ENCODE results near the gene SLC5A1. TPM values are rescaled to one million over a fixed set of nuclear protein-coding genes. Genes with fewer than 3 reads are reported as not detected.
A peak's percentile ranks its signal among the peaks of the same experiment; 100 is the strongest.

SLC5A1 gene
- total RNA-seq, 4 donors from 2014 or later: 0.38 to 20.6 (median 11.3) TPM

DNA sequence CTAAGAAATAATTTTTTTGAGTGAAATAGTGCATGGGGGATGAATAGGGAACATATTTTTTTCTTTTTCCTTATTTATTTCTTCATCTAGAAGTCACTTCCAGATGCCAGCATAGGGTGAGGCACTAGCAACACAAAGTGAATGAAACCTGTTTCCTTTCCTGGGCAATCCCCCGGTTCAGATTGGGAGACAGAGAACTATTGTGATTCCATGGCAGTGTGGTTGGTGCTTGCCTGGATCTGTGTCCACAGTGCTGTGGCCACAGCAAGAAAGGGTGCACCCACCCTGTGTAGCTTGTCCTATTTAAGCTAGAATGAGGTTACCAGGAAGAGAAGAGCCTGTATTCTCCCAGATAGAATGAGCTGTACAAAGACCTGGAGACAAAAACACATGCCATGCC, 57.6 kb downstream of the SLC5A1 start:
- Histone ChIP-seq H3K9me3 (no peaks in the 10 kb centered on the region), H3K4me1 (no peaks in the 10 kb centered on the region), H3K27me3 (peaks cover 0 to 27% (median 0%) of the 10 kb centered on the region in 4 donors), H3K36me3 (no peaks in the 10 kb centered on the region), H3K4me3 (no peak overlapping the region), H3K27ac (no peak overlapping the region)
- TF ChIP-seq, protein P1, sequence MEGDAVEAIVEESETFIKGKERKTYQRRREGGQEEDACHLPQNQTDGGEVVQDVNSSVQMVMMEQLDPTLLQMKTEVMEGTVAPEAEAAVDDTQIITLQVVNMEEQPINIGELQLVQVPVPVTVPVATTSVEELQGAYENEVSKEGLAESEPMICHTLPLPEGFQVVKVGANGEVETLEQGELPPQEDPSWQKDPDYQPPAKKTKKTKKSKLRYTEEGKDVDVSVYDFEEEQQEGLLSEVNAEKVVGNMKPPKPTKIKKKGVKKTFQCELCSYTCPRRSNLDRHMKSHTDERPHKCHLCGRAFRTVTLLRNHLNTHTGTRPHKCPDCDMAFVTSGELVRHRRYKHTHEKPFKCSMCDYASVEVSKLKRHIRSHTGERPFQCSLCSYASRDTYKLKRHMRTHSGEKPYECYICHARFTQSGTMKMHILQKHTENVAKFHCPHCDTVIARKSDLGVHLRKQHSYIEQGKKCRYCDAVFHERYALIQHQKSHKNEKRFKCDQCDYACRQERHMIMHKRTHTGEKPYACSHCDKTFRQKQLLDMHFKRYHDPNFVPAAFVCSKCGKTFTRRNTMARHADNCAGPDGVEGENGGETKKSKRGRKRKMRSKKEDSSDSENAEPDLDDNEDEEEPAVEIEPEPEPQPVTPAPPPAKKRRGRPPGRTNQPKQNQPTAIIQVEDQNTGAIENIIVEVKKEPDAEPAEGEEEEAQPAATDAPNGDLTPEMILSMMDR (IDR thresholded peaks at IDR 0.05): no peak
- TF ChIP-seq POLR2A (IDR thresholded peaks at IDR 0.05): no peak
- 15 to 25% methylated on average over 1 of the region's 1 CpG for WGBS, 2 donors
- intact Hi-C loops (cut with DNase I): no loop called here
- DNase-seq: no peak

DNA sequence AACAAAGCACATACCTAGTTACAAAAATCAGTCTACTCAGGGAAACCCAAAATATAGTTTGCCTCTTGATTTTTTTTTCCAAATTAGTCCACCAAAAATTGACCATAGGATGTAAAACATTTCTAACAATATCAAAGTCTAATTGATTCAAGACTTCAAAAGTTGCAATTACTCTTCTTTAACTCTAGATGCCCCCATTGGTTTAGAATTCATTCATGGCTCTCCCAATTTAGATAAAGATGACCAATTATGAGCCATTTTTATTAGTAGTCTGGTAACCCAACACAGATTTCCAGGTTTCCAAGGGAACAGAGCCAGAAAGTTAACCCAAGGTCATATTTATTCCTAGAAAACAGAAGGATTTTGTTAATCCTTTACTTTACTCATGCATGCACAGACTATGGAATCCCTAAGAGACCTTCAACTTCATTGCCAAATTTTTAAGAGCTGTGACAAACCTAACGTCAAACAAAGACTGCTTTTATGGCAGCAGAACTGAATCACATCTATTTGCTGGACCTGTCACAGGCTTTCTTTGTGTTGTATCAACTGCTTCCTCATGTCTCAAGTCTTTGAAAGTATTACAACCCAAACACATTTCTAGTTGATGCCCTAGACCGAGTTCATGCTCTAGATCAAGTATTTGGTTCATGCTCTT, 60.7 kb downstream of the SLC5A1 start:
- intact Hi-C loops (cut with DNase I): no loop called here
- 0 to 28% methylated on average over 2 of the region's 2 CpGs for WGBS, 2 donors
- Histone ChIP-seq H3K27me3 (peaks cover 0 to 43% (median 0%) of the 10 kb centered on the region in 4 donors), H3K27ac (no peak overlapping the region), H3K9me3 (no peaks in the 10 kb centered on the region), H3K4me1 (no peaks in the 10 kb centered on the region), H3K4me3 (no peak overlapping the region), H3K36me3 (no peaks in the 10 kb centered on the region)
- TF ChIP-seq, protein P1 (IDR thresholded peaks at IDR 0.05): peak in 3 of 6 experiments; percentile 14 to 46 (median 23)
- no peak for TF ChIP-seq POLR2A (IDR thresholded peaks at IDR 0.05)
- no peak for DNase-seq

GRCh38 chr22:32106930-32107329, 63.9 kb downstream of the SLC5A1 start:
- TF ChIP-seq, protein P1 (IDR thresholded peaks at IDR 0.05): no peak
- no peak for TF ChIP-seq POLR2A (IDR thresholded peaks at IDR 0.05)
- WGBS, 2 donors: 0% methylated on average over 1 of the region's 1 CpG
- peaks cover 0 to 55% (median 2%) of the 10 kb centered on the region in 4 donors for H3K27me3 ChIP-seq
- intact Hi-C loops (cut with DNase I): no loop called here
- no peaks in the 10 kb centered on the region for H3K9me3 ChIP-seq
- no peaks in the 10 kb centered on the region for H3K36me3 ChIP-seq
- DNase-seq: no peak
- no peak overlapping the region for H3K4me3 ChIP-seq
- no peaks in the 10 kb centered on the region for H3K4me1 ChIP-seq
- no peak overlapping the region for H3K27ac ChIP-seq

DNA sequence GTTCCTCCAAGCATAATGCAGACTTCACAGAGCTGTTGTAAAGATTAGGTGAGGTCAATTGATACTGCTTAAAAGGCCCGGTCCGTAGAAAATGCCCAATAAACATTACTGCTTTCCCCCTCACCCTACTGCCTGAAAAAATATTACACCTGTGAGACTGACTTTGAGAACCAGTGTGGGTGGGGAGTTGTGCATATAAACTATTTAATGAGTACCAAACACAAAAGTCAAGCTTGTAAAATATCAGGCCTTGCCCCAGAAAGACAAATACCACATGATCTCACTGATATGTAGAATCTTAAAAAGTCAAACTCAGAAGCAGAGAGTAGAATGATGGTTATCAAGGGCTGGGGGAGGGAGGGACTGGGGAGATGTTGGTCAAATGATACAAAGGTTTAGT, 69.3 kb downstream of the SLC5A1 start:
- no peak for DNase-seq
- intact Hi-C loops (cut with DNase I): no loop called here
- TF ChIP-seq, protein P1 (IDR thresholded peaks at IDR 0.05): no peak
- no peak for TF ChIP-seq POLR2A (IDR thresholded peaks at IDR 0.05)
- Histone ChIP-seq H3K4me3 (no peak overlapping the region), H3K4me1 (no peaks in the 10 kb centered on the region), H3K27ac (no peak overlapping the region), H3K9me3 (no peaks in the 10 kb centered on the region), H3K36me3 (no peaks in the 10 kb centered on the region), H3K27me3 (peaks cover 0 to 33% (median 2%) of the 10 kb centered on the region in 4 donors)
- WGBS, 2 donors: 36 to 78% methylated on average over 2 of the region's 2 CpGs

DNA sequence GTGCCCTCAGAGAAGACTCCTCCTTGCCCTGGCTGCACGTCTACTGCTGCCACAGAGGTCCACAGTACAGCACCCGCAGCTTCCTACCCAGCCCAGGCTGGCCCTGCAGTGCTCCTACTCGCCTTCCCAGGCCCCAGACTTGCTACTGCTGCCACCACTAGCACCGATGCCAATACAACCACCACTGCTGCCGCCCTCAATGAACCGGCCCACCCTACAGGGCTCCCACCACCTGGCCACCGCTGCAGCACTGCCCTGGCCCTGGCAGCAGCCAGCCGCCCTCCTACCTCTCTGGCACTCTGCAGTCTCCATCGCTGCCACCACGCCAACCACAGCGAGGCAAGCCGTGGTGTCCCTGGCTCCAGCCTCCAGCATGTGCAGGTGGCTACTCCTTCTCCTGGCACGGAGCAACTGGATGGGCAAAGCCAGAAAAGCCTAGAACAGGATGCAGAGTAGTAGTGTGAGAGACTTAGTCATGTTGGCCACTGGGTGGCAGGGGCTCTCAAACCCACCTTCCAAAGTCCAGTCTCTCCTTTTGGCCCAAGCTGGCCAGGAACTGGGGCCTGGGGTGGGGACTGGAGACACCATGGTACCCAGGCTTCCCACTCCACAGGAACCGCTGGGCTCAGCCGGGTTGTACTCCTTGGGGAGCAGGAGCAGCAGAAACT, 76.6 kb downstream of the SLC5A1 start:
- no peak overlapping the region for H3K27ac ChIP-seq
- no peaks in the 10 kb centered on the region for H3K9me3 ChIP-seq
- H3K36me3 ChIP-seq: no peaks in the 10 kb centered on the region
- H3K4me1 ChIP-seq: no peaks in the 10 kb centered on the region
- no peak for DNase-seq
- 58 to 89% methylated on average over 7 to 9 of the region's 15 CpGs for WGBS, 2 donors
- intact Hi-C loops (cut with DNase I): no loop called here
- no peaks in the 10 kb centered on the region for H3K27me3 ChIP-seq
- no peak for TF ChIP-seq POLR2A (IDR thresholded peaks at IDR 0.05)
- TF ChIP-seq, protein P1 (IDR thresholded peaks at IDR 0.05): no peak
- H3K4me3 ChIP-seq: no peak overlapping the region
